GM10847 (cell line): ENCODE results near the gene GALNT2.

Experiments used
- POLR2A ChIP-seq: IDR thresholded peaks from 2 replicates; pipeline ENCODE4 v1.6.1; 2011; ENCODE audit not compliant: insufficient read length; ENCODE audit errors: extremely low read depth

Gene GALNT2

DNA sequence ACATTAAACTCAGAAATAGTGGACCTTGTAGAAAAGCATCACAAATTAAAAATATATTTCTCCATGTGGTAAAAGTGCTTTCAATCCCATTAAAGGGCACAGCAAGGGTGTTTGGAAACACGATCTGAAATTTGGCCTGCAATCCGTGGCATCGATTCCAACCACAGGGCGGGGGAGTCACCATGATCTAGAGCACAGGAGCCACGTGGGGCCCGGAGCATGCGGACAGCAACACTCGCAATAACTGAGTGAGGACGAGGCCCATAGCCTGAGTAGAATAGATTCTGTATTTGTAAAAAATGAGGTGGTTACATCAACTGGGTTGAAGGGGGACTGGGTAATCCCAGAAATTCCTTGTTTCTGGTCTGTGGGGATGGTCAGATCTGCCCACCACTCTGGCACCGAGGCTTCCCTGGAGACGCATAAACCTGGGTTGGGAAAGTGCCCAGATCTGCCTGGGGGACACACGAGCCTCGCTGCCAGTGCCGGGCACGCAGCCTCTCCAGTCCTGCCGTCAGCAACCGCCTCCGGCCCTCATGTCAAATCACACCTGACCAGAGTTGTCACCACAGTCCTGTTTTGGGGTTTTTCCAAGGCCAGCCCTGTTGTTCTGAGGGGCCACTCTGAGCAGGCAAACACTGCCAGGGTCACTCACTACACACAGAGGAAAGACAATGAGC lies 254.8 kb downstream of the GALNT2 start:
- TF ChIP-seq POLR2A, result no peak

DNA sequence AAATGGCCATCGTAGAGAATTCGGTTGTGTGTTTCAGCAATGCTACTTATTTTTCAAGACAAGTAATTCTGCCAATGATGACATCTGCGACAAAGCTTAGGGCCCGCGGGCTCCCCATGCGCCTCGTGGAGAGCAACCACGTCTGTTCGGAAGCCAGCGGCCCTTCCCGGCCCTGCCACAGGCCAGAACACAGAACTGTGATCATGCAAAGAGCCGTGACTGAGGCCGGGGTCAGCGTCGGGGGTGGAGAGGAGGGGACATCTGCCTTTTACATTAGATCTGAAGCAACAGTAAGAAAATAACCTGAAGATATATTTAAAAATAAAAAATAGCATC lies 255.4 kb downstream of the GALNT2 start:
- TF ChIP-seq POLR2A, result no peak

DNA sequence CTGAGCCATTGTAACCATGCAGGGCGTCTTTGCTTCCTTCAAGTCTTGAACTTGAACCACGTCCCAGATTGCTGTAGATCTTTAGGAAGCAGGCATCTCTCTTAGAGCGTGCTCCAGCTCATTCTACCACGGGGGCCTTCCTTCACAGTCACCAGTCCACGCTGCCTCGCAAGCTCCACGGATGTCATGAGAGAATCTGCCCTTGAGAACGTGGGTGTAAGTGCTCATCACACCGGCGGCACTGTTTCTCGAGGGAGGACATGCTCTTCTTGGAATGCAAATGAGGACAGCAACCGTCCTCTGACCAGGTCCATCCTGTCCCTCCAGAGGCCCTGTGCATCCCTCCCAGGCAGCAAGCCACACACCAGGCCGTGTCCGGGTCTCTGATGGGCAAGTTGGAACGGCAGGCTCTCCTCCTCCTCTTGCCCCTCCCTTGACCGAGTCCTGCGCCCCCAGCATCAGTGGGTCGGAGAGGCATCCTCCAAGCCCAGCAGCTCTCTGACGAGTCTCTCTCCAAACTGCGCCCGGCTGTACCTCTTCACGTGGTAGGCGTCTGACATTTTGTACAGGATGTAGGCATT lies 256.0 kb downstream of the GALNT2 start:
- TF ChIP-seq POLR2A, result no peak

DNA sequence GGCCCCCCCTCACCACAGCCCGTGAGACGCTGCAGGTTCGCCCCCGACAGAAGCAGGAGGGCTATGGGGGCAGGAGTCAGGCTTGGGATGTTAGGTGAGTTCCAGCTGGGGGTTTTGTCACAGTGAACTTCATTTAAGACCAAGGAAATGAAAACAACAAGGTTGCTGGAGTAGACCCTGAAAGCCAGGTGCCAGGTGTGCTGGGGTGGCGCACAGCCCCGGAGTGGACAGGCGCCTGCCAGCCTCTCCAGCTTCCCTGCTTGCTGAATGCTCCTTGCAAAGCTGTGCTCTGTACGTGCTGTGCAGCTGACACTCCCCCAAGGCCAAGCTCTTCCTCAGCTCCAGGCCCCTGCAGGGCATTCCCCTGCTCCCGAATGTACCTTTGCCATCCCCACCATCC lies 256.6 kb downstream of the GALNT2 start:
- TF ChIP-seq POLR2A, result no peak

DNA sequence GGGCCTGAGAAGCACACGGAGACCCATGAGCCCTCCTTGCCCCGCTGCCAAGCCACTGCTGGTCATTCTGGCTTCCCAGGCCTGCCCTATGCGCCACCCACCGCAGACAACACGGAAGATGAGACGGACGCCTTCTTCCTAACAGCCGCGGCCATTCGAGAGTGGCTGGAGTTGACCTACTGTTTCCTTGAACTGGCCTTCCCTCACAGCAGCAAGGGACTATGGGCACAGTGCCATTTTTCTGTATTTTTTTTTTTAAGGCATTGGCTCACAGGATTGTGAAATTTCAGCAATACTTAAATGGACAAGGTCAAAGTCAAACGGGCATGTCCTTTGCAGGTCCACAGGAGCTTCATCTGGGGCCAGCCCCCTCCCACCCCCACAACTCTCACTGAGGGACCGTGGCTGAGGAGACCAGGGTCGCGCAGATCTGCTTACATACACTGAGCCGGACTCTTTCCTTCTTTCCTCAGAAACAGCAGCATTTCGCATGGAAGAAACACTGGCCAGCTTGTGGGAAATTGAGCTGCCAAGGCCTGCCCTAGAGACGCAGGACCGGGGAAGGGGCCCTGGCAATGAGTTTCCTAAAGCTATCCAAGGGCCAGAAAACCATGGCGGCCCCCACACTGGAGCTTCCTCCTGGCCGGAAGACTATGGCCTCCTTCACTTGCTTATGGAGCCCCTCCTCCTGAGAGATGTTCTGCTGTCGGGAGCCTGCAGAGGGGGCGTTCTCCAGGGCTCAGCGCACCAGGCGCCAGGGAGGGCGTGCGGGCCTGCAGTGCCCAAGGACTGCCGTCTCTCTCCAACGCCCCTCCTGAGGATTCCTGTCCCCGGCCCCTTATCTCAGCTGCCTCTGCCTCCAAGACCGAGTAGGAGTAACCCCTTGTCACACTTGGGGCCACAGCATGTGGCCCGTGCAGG lies 260.2 kb downstream of the GALNT2 start:
- no peak for TF ChIP-seq POLR2A

DNA sequence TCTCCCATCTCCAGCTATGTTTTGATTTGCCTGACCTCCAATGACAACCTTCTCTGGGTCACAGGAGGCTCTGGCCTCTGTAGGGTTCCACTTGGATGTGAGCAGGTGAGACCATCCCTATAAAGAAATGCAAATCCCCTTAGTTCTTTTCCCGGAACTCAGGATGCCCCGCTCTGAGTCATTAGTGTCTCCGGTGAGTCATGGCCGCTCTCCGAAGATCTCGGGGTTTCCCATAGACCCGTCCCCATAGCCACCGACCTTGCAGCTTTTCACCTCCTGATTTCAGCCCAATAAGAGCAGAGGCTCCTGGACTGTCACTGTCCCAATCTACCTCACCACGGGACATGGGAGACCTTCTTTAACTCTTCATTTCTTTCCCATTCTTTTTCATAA lies 260.9 kb downstream of the GALNT2 start:
- no peak for TF ChIP-seq POLR2A

DNA sequence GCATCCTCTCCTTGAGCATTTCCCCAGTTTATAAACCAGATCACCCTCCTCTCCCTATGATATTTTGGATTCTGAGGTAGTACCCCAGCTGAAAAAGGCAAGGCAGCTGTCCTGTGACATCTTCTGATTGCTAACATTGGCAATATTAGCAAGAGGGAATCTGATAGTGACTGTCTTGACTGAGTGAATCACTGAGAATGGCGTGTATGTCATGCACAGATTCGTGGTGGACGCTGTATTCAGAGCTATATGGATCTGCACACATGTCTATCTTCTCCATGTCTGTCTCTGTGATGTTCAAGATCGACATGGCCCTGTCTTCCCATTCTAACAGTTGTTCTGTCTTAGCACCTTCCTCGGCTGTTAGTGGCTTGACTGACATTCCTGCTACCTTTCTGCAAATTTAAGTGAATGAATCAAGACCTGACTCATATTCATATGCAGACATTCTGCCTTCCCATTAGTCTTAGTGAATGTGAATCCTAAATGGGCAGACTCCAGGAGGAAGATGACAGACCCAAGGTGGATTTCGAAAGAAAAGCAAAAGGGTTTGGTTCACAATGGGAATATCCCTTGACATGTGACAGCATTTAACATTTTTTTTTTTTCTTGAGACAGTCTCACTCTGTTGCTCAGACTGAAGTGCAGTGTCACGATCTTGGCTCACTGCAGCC lies 261.4 kb downstream of the GALNT2 start:
- no peak for TF ChIP-seq POLR2A

DNA sequence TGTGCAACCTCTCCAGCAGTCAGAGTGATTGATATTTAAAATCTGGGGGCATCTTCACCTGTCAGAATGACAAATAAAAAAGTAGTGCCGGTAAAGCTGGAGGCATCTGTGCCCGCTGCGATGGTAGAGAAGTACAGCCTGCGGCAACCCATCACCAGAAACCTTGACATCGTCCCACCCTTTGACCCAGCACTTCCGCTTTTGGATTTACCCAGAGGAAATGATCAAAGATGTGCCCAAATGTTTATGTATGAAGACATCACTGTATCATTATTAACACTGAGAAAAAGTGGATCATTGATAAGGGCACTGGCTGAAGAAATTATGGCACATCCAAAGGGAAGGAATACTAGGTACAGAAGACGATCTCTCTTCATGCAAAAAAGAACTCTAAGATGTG lies 263.1 kb downstream of the GALNT2 start:
- no peak for TF ChIP-seq POLR2A
